Smooth muscle cell (in vitro differentiated cells): ENCODE data around the gene PARP3. TPM values are rescaled to one million over a fixed set of nuclear protein-coding genes. Genes with fewer than 3 reads are reported as not detected.
A peak's percentile ranks its signal among the peaks of the same experiment; 100 is the strongest.

Experiments used
- DNase-seq: peaks from one replicate; lab custom pipeline; 2025; ENCODE audit not compliant: unreplicated experiment; lab: John Stamatoyannopoulos, UW
- H2AFZ ChIP-seq: fragments of 200-600 bp; sonication (generic); 2 replicates; pipeline ENCODE4 v1.6.0; 2016; ENCODE audit warnings: antibody characterized with exemption, low read depth, mild to moderate bottlenecking
- H3F3A ChIP-seq: fragments of 200-600 bp; sonication (generic); 2 replicates; pipeline ENCODE4 v1.6.0; 2017; ENCODE audit warnings: antibody characterized with exemption, low read depth
- H3K27ac ChIP-seq: fragments of 200-600 bp; sonication (generic); 2 replicates; pipeline ENCODE4 v1.5.1; 2016; ENCODE audit warnings: low read depth, mild to moderate bottlenecking
- H3K27me3 ChIP-seq: fragments of 200-600 bp; sonication (generic); 2 replicates; pipeline ENCODE4 v1.6.1; 2016; ENCODE audit warnings: low read depth, mild to moderate bottlenecking
- H3K36me3 ChIP-seq: fragments of 200-600 bp; sonication (generic); 2 replicates; pipeline ENCODE4 v1.5.1; 2016; ENCODE audit warnings: low read depth
- H3K4me1 ChIP-seq: fragments of 200-600 bp; sonication (generic); 2 replicates; pipeline ENCODE4 v1.5.1; 2016; ENCODE audit warnings: low read depth
- H3K4me2 ChIP-seq: fragments of 200-600 bp; sonication (generic); 2 replicates; pipeline ENCODE4 v1.6.0; 2016; ENCODE audit warnings: mild to moderate bottlenecking
- H3K4me3 ChIP-seq: fragments of 200-600 bp; sonication (generic); 2 replicates; pipeline ENCODE4 v1.5.1; 2016; ENCODE audit warnings: mild to moderate bottlenecking
- H3K79me2 ChIP-seq: fragments of 200-600 bp; sonication (generic); 2 replicates; pipeline ENCODE4 v1.6.0; 2016; ENCODE audit warnings: low read depth, mild to moderate bottlenecking
- H3K9ac ChIP-seq: fragments of 200-600 bp; sonication (generic); 2 replicates; pipeline ENCODE4 v1.6.0; 2016; ENCODE audit warnings: low read depth
- H3K9me3 ChIP-seq: fragments of 200-600 bp; sonication (generic); replicated peaks from 2 replicates; pipeline ENCODE4 v1.5.1; 2016; ENCODE audit warnings: low read depth
- H4K20me1 ChIP-seq: fragments of 200-600 bp; sonication (generic); 2 replicates; pipeline ENCODE4 v1.6.0; 2016; ENCODE audit warnings: low read depth
- CTCF ChIP-seq: fragments of 200-600 bp; sonication (generic); IDR thresholded peaks from 2 replicates; pipeline ENCODE4 v1.5.1; 2017; ENCODE audit warnings: borderline replicate concordance, mild to moderate bottlenecking, antibody characterized with exemption; ENCODE audit not compliant: insufficient read depth, poor library complexity, severe bottlenecking
- WGBS: methylation state at CpG from one replicate; pipeline ENCODE4 v1.1.7; 2016; ENCODE audit warnings: low lambda C conversion rate; 5-methylcytosine and 5-hydroxymethylcytosine counted together
- polyA plus RNA-seq: library from polyadenylated mRNA; unstranded; fragments of >200 nt; fragmentation: Nextera tagmentation; extraction: Ambion mirVana; gene quantifications from 2 replicates; pipeline ENCODE4 v1.2.1, GENCODE V29; 2016
- total RNA-seq: library from RNA; depleted of rRNA; stranded (reverse); fragments of >200 nt; gene quantifications from 2 replicates; pipeline ENCODE4 v1.2.3, GENCODE V29; 2014

The PARP3 gene
- total and polyA plus RNA-seq, 2 experiments from 2014 or later = 7.2 to 10.5 TPM

DNA sequence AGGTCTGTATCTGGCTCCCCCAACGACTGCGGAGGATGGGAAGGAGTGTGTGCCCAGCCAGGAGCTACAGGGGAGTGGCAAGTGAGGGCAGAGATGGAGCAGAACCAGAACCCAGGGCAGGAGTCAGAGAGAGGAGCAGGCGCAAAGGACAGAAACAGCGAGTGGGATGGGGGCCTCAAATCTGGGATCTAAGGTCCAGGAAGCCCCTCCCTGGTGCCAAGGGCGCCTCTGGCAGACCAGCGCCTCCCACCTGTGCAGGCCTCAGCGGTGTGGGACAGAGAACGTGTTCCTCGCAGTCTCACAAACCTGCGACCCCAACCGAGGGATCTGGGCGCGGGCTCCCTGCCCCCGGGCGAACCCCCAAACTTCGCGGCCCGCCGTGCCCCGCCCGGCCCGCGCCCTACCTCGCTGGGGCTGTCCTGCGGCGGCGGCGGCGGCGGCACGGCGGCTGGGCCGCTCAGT, 24.8 kb downstream of the PARP3 start:
- 10% methylated on average over 22 of the region's 33 CpGs for WGBS
- H3K27me3 ChIP-seq = no peaks in the 10 kb centered on the region
- H4K20me1 ChIP-seq = peaks cover 39% of the 10 kb centered on the region
- peak overlapping the region; percentile 31 for H3K27ac ChIP-seq
- H3K4me2 ChIP-seq = peak overlapping the region; percentile 86
- peak overlapping the region; percentile 54 for H2AFZ ChIP-seq
- DNase-seq = no peak
- TF ChIP-seq CTCF = no peak
- H3K9ac ChIP-seq = peak overlapping the region; percentile 71
- peaks cover 45% of the 10 kb centered on the region for H3K4me1 ChIP-seq
- H3K9me3 ChIP-seq = no peaks in the 10 kb centered on the region
- H3K36me3 ChIP-seq = no peaks in the 10 kb centered on the region
- peaks cover 11% of the 10 kb centered on the region for H3F3A ChIP-seq
- H3K79me2 ChIP-seq = peaks cover 36% of the 10 kb centered on the region
- H3K4me3 ChIP-seq = peak overlapping the region; percentile 79

- Histone ChIP-seq H3K4me3 (peak within 1 kb of the TSS; percentile 79), H2AFZ (peak within 1 kb of the TSS; percentile 68), H3K27ac (peak within 1 kb of the TSS; percentile 31), H3K36me3 (no peaks in the 10 kb centered on the region), H3K4me1 (peaks cover 43% of the 10 kb centered on the region), H3K79me2 (peaks cover 36% of the 10 kb centered on the region), H3F3A (peaks cover 11% of the 10 kb centered on the region), H3K9ac (peak within 1 kb of the TSS; percentile 71), H3K4me2 (peak within 1 kb of the TSS; percentile 86), H4K20me1 (peaks cover 32% of the 10 kb centered on the region), H3K27me3 (no peaks in the 10 kb centered on the region), H3K9me3 (no peaks in the 10 kb centered on the region)
- peak; percentile 62 for DNase-seq
- WGBS = under 1% methylated on average over 53 of the region's 90 CpGs
- TF ChIP-seq CTCF = no peak
Measured at GRCh38 chr3:51967384-51968169, 25.4 kb downstream of the PARP3 start, which contains the start of gene PCBP4. Gene PCBP4, minus strand, starts transcription at chr3:51967454. Its CDS starts 6,214 bp downstream, at chr3:51961240.

DNA sequence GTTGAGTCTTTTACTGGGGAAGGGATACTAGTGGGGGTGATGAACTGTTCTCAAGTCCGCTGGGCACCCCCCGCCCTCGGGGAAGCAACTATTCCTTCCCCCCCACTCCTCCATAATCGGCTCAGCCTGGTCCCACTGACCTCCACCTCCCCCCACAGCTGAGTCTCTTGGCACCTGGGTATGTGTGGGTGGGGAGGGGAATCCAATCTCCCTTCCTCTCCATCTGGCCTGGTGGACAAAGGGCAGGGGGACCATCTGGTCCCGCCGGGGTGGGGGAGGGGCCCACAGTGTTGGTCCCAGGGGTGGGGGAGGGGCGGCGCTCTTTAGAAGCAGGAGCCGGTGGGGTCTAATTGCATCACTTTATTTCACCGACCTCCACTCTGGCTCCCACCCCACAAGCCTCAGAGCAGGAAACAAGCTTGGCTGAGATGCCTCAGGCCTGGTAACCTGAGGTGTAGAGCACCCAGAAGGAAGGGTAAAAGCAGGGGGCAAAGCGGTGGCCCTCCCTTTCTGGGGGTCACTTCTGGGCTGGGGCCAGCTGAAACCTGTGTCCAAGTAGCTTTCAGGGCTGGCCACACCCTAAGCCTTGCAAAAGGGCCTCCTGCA, 26.1 kb downstream of the PARP3 start:
- Histone ChIP-seq H3K9me3 (no peaks in the 10 kb centered on the region), H3K36me3 (no peaks in the 10 kb centered on the region), H2AFZ (peak overlapping the region; percentile 68), H3K27me3 (no peaks in the 10 kb centered on the region), H3K27ac (no peak overlapping the region), H3K79me2 (peaks cover 36% of the 10 kb centered on the region), H3K9ac (peak overlapping the region; percentile 35), H3K4me1 (peaks cover 39% of the 10 kb centered on the region), H3F3A (peaks cover 11% of the 10 kb centered on the region), H4K20me1 (peaks cover 26% of the 10 kb centered on the region), H3K4me3 (peak overlapping the region; percentile 79), H3K4me2 (peak overlapping the region; percentile 86)
- TF ChIP-seq CTCF = no peak
- DNase-seq = no peak
- 7% methylated on average over 10 of the region's 11 CpGs for whole genome bisulfite sequencing
